Neural crest cell (in vitro differentiated cells): Measurements from ENCODE around the gene CRISPLD2. TPM values are rescaled to one million over a fixed set of nuclear protein-coding genes. Genes with fewer than 3 reads are reported as not detected.
A peak's percentile ranks its signal among the peaks of the same experiment; 100 is the strongest.

Source experiments
- DNase-seq: peaks from one replicate; pipeline ENCODE4 v3.0.0; 2021; ENCODE audit warnings: low read depth, mixed read lengths, low spot score
- H3K27ac Mint-ChIP-seq: one replicate; pipeline ENCODE4 v1.8.0; 2021; ENCODE audit warnings: mild to moderate bottlenecking, mixed read lengths; ENCODE audit not compliant: unreplicated experiment
- H3K27me3 Mint-ChIP-seq: 2 replicates; pipeline ENCODE4 v1.8.0; 2021; ENCODE audit warnings: low read depth, mild to moderate bottlenecking, mixed read lengths
- H3K36me3 Mint-ChIP-seq: 2 replicates; pipeline ENCODE4 v1.8.0; 2021; ENCODE audit warnings: low read depth, mild to moderate bottlenecking, mixed read lengths
- H3K4me1 Mint-ChIP-seq: 2 replicates; pipeline ENCODE4 v1.8.0; 2021; ENCODE audit warnings: mixed read lengths
- H3K4me3 Mint-ChIP-seq: one replicate; pipeline ENCODE4 v1.8.0; 2021; ENCODE audit warnings: mild to moderate bottlenecking, mixed read lengths
- H3K9me3 Mint-ChIP-seq: 2 replicates; pipeline ENCODE4 v1.8.0; 2021; ENCODE audit warnings: mixed read lengths
- CTCF ChIP-seq: fragments of 200-600 bp; sonication (generic); conservative IDR thresholded peaks from 2 replicates; pipeline ENCODE4 v1.5.0; 2021; ENCODE audit warnings: antibody characterized with exemption, mild to moderate bottlenecking
- total RNA-seq: library from RNA; stranded (reverse); gene quantifications from 2 replicates; pipeline ENCODE4 v1.2.1, GENCODE V29; 2021

CRISPLD2 gene
- total RNA-seq, 1 donor from 2014 or later = 0.61 TPM

- no peak for DNase-seq
- Mint-ChIP-seq H3K27me3 (no peaks in the 10 kb centered on the region), H3K36me3 (no peaks in the 10 kb centered on the region), H3K4me3 (no peak overlapping the region), H3K9me3 (no peaks in the 10 kb centered on the region), H3K27ac (no peak overlapping the region), H3K4me1 (peaks cover 5% of the 10 kb centered on the region)
- TF ChIP-seq CTCF = no peak
Measured at GRCh38 chr16:84791088-84791487, 28.7 kb upstream of the CRISPLD2 start.

GRCh38 chr16:84791501-84791900 lies 28.3 kb upstream of the CRISPLD2 start:
- H3K4me1 Mint-ChIP-seq = peaks cover 5% of the 10 kb centered on the region
- no peak for DNase-seq
- H3K27ac Mint-ChIP-seq = no peak overlapping the region
- no peak overlapping the region for H3K4me3 Mint-ChIP-seq
- no peaks in the 10 kb centered on the region for H3K9me3 Mint-ChIP-seq
- no peak for TF ChIP-seq CTCF
- no peaks in the 10 kb centered on the region for H3K36me3 Mint-ChIP-seq
- H3K27me3 Mint-ChIP-seq = no peaks in the 10 kb centered on the region

GRCh38 chr16:84794186-84794585 lies 25.6 kb upstream of the CRISPLD2 start:
- Mint-ChIP-seq H3K36me3 (no peaks in the 10 kb centered on the region), H3K9me3 (no peaks in the 10 kb centered on the region), H3K4me1 (no peaks in the 10 kb centered on the region), H3K27ac (peak overlapping the region; percentile 16), H3K27me3 (no peaks in the 10 kb centered on the region), H3K4me3 (no peak overlapping the region)
- no peak for TF ChIP-seq CTCF
- no peak for DNase-seq

- Mint-ChIP-seq H3K27ac (no peak overlapping the region), H3K4me3 (no peak overlapping the region), H3K27me3 (no peaks in the 10 kb centered on the region), H3K36me3 (no peaks in the 10 kb centered on the region), H3K4me1 (no peaks in the 10 kb centered on the region), H3K9me3 (no peaks in the 10 kb centered on the region)
- no peak for DNase-seq
- no peak for TF ChIP-seq CTCF
Measured at GRCh38 chr16:84794626-84795025, 25.2 kb upstream of the CRISPLD2 start.

GRCh38 chr16:84795329-84796053 lies 24.3 kb upstream of the CRISPLD2 start:
- no peak overlapping the region for H3K27ac Mint-ChIP-seq
- peaks cover 1% of the 10 kb centered on the region for H3K4me1 Mint-ChIP-seq
- H3K4me3 Mint-ChIP-seq = no peak overlapping the region
- TF ChIP-seq CTCF = no peak
- H3K27me3 Mint-ChIP-seq = no peaks in the 10 kb centered on the region
- no peaks in the 10 kb centered on the region for H3K9me3 Mint-ChIP-seq
- no peaks in the 10 kb centered on the region for H3K36me3 Mint-ChIP-seq
- DNase-seq = no peak
